NCI-H82 treated with DMSO at 0.1 percent for 48 hours (cell line): ENCODE results near the gene CEMIP.

Experiments
- DNase-seq: peaks from one replicate; lab custom pipeline; 2025; ENCODE audit not compliant: unreplicated experiment; lab: John Stamatoyannopoulos, UW

The CEMIP gene

DNA sequence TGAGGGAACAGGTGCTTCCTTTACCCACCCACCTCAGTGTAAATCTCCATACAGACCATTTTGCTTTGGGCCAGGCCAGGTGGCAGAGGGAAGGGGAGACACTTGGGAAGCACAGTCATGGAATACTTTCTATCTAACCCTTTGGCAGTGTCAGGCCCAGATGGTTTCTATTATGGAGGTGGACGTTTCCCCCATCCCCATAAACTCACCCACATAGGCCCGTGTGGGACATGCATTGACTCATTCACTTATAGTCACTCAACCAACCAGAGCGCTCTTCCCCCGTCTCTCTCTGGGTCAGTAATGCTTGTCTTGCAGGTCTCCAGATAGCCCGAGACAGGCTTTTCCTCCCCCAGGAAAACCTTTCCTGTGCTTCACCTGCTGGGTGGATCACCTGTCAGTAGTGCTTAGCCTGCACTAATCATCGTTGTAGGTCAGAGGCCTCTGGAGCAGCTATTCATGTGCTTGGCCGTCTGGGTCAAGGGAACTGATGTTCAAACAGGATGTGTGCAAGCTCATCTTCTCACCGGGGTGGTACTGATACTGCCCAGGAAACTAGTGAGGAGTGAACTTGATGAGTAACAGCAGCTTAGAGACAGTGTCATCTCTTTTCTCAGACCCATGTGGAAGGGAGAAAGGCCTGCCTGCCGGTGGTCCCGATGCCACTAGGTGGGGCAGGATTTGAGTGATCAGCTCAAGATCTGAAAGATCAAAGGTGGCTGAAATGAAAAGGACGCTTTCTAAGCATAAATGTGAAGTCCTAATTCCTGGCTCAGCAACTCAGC is 67.1 kb downstream of the CEMIP start:
- no peak for DNase-seq

DNA sequence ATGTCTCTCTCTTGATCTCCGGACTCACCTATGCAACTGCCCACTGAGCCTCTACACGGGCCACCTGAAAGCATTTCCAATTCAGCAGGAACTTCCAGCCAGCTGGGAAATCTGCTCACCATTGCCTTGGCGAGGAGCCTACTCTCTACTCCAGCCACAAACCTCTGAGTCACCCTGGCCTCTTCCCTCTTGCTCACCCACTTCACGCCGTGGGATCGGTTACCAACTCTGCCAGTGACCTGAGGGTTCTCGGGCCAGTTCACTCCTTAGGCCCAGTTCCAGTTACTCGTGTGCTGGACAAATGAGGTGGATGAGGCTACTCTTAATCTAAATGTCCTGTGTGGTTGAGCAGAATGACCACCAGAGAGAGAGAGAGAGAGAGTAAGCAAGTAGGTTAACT is 70.1 kb downstream of the CEMIP start:
- DNase-seq: no peak

DNA sequence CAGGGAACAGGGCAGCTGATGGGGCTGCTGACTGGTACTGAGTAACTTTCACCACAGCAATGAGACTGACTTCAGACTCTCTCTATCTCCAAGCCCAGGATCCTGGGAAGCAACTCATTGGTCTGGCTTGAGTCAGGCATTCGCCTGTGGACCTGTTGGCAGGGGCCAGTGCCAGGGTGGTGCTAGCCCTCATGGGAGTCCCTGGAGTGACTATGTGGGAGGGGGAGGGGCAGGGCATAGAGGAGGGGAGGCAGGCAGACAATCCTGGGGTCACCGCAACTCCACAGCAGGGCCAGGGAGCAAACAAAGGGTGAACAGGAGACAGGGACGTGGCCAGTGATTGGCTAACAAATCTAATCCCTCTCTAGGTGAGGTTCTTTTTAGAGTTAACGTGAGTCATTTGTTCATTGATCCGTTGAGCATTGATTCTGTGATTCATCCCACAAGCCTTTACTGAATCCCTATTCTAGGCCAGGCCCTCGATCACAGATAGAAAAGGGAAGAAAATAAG is 71.8 kb downstream of the CEMIP start:
- DNase-seq: no peak

DNA sequence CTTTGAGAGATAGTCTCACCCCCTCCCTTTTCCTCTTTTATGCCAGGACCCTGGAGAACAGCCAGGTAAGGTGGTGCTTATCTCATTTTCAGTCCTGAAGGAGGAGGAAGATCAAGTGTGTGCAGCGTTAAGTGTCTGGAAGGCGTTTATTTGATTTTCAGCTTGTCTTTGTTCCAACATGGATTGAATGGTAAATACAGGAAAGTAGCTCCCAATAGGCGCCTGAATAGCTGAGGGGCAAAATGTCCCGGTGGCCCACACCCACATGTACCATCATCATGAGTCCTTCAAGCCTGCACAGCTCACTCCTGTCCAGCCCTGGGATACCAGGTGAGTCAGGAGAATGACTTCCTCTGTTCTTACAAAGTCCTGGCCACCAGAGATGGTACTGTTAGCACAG is 73.5 kb downstream of the CEMIP start:
- no peak for DNase-seq

DNA sequence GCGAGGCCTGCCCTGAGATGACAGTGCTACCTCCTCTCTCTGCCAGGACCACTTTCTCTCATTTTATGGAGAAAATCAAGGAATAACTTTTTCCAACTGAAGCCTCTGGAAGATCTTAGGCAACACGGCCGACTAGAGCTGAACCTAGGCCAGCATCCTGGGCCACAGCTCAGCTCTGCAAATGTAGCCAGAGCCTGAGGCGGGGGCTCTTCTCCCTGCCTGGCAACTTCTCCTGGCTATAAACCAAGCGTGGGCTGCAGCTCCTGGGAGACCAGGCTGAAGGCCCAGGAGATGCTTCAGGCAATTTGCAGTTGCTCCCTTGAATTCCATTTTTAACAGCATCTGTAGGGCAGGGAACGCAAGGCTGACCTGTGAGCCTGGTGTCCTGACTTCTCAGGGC is 74.9 kb downstream of the CEMIP start:
- DNase-seq: no peak

DNA sequence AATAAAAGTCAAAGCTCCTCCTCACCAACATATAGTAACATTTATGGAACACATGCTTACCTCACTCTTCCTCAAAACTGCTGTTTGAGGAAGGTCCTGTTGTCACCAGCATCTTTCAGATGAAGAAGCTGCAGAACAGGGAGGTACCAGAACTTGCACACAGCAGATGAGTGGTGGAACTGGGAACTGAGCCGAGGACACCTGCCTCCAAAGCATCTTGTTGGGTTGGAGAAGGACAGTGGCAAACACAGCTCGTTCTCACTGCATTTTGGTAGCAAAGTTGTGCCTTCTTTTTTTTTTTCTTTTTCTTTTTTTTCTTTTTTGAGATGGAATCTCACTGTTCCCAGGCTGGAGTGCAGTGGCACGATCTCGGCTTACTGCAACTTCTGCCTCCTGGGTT is 76.0 kb downstream of the CEMIP start:
- no peak for DNase-seq

DNA sequence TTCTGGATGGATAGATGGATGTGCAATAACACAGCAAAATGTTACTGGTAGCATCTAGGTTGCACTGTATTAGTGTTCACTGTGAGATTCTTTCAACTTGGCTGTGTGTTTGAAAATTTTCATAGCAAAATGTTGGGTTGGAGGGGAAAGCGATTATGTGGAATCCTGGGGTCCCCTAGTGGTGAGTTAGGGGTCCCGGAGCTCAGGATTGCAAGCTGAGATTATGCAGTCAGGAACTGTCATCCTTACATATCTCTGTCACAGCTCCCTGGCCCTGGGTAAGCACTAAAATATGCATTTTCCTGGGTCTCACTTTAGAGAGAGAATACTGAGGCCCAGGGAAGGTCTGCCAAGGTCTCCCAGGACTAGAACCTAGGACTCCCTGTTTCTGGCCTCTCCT is 77.2 kb downstream of the CEMIP start:
- no peak for DNase-seq

DNA sequence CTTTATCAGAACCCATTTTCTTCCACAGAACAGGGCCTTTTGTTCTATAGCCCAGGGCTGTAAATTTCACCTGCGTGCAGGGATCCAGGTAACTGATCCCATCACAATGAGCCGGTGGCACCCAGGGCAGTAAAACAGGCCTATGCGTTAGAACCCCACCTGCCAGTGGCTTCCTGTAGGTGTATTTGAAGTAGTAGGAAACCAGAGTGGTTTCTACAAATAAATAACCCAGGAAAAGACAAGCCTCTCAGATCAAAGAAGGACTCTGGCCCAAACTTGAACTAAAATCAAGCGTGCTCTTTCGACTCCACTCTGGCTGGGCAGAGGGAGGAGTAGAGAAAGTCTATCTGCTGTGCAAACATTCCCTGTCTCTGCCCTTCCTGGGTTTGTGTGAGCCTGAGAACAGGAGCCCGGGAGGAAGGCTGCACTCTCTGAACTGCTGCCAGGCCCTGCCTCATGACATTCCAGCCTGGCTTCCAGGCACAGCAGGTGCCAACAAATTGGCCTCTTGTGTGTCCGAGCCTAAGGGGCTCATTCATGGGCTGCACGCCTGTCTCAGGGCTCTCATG is 77.7 kb downstream of the CEMIP start:
- no peak for DNase-seq

DNA sequence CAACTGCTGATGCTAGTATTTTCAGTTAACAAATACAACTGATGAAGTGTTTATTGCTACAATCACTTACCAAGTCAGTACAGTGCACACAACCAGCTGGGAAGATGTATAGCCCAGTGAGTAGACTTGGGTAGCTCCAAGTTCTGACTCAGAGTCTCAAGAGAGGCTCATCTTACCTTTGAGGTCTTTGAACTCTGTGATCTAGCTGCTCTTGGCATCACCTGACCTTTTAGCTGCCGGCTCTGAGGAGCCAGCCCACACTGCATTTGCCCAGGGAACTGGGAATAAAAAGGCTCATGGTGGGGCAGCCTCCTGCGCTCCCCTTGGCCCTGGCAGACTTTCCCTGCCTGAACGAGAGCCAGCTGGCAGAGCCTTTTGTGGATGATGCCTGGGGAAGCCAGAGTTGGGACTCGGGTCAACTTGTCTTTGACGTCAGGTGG is 82.6 kb downstream of the CEMIP start:
- DNase-seq: no peak

DNA sequence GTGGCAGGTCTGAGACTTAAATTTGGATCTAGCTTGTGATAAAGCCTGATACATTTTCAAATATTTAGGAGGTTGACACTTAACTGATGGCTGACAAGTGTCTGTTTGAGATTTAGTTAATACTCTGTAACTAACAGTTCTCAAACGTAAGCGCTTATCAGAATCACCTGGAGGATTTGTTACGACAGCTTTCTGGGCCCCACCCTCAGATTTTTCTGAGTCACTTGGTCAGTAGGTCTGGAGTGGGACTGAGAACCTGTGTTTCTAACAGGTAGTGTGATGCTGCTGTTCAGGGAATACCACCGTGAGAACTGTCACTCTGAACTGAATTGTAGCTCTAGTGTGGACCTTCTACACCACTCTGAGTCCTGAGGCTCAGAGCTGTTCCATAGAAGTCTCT is 85.5 kb downstream of the CEMIP start:
- no peak for DNase-seq

DNA sequence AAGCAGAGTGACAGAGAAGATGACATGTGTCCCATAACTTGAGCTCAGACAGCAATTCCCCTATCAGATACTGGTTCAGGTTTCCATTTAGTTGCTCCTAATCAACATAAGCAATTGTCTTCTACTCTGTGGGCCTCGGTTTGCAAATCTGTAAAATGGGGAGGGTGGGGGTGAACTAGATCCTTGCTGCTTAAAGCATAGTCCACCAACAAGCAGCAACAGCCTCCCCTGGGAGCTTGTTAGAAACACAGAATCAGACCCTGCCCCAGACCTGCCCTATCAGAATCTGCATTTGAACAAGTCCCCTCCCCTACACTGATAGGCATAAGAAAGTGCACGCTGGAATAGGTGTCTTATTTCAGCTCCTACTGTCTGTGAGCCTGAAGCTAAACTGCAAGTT is 87.8 kb downstream of the CEMIP start:
- DNase-seq: no peak

DNA sequence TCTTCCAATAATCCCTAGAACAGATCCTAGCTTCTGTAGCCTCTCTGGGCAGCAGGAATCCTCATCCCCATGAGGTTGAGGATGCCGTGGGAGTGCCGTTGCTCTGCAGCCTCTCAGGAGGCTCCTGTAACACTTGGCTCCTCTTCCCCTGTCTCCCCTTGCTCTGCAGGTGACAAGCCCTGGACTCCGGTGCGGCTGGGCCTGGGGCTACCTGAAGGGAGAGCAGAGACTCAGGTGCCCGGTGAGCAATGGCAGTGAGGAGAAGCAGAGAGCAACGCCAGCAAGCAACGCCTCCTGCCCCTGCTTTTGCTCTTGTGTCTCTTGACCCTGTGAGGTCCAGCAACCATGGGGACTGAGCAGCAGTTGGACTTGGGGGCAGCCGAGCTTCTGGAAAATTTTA is 91.2 kb downstream of the CEMIP start:
- DNase-seq: no peak

DNA sequence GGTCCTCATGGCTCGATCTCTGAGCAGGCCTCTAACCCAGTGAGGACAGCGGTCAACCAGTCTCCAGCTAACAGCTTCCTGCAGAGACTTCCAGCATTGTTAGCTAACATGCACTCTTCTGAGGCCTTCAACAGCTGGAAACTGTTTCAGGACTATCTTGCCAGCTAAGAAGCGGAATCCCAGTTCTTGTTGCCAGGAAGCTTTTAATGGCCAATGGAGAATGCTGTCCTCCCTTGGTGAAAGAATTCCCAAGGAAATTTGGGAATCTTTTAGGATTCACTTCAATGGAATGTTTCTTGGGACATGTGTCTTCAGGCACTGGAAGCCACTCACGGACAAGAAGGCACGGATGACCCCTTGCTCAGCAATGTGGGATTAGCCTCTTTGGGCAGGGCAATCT is 91.7 kb downstream of the CEMIP start:
- DNase-seq: no peak

DNA sequence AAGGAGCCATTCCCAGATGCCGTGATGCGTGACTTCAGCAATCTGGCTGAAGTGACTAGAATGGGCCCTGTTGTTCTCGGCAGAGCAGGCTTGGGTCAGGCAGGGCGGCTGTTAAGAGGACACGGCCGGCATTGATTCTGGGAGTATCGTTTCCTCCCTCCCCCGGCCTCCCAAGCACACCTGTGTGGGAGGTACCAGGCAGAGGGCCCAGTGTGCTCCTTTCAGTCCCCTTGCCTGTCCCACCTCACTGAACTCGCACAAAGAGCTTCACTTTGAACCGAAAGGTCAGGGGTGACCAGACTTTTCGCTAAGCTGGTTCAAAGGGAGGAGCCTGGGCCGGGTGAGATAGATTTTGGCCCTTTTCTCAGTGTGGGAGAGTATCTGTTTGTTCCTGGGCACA is 92.7 kb downstream of the CEMIP start:
- DNase-seq: no peak

DNA sequence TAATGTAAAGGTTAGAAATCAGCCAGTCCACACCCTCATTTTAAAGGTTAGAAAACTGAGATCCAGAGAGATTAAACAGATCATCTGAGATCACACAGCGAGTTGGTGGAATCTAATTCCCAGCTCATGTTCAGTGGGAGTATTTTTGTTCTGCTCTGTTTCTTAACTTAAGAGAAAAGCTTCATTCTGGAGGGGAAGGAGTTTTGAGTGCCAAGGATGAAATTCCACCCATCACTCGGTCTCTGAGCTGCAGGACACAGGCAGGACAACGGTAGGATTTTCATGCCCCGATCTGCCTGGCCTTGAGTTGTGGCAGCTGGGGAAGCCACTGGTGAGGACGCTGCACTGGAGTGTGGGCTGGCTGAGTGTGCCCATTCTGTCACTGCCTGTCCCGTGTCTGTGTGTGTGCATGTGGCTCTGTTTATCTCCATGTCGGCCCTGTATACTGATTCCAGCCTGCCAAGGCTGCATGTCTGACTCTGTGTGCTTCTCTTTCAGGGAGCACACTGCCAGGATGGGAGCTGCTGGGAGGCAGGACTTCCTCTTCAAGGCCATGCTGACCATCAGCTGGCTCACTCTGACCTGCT is 94.3 kb downstream of the CEMIP start:
- DNase-seq: no peak

DNA sequence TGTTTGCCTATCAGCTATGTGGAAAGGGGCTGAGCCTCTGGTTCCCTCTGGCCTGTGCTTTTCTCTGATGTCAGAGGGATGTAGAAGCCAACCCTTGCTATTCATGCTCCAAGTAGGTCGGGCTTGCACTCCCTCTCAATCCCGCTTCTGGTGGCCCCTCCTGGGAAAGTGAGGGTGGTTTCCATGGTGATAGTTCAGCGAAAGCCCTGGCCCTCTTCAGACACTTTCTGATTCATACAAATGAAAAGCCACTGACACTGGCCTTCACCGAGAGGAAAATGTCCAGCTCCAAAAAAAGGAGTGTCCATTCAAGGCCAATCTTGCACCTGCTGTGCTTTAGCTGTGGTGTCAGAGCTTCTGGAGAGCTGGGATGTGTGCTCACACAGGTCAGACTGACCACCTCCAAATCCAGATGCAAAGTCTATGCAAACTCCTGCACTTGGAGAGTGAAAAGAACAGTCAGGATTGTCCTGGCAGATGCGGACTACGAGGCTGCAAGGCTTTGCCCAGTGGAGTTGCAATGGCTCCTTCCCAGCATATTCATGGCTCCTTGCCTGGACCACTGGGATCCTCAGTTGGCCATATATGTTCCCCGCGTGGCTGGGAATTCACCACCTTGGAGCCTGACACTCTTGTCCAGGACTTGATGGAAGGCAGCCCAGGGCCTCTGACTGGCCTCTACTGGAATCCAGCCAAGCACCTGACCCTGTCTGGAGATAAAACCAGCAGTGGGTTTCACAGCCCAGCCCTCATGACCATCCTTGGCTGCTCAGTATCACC is 96.6 kb downstream of the CEMIP start:
- no peak for DNase-seq

DNA sequence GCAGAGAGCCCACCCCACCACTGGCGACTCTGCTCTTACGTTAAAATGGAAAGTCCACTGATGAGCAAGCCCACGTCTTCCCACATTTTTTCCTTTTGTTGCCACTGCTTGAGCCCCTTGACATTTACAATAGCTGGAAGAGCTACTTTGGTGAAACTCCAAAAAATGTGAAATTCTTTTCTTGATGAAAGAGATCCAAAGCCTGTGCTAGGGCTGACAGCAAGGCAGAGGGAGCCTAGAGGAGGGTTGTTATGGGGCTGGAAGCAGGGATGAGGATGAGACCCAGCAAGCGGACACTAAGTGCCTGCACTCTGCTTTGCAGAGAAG is 97.1 kb downstream of the CEMIP start:
- no peak for DNase-seq

DNA sequence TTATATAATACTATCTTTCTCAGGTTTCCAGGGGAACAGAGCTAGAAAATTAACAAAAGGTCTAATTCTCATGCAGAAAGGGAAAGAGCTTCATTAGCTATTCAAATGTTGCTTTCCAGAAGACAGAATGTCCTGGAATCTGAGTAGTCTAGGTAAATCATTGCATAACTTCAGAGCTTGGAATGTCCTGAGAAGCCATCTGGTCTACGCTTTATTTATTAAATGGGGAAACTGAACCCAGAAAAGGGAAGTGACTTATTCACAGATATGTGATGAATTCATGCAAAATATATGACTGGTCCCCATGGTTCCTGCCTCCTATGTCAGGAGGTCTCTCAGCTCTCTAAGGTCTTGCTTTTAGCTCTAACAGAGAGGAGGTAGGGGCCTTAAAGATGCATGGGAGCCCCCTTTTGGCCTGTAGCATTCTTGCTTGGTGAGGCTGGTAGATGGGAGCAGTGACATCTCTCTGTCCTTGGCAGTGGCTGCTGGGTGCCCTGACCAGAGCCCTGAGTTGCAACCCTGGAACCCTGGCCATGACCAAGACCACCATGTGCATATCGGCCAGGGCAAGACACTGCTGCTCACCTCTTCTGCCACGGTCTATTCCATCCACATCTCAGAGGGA is 99.2 kb downstream of the CEMIP start:
- DNase-seq: no peak

DNA sequence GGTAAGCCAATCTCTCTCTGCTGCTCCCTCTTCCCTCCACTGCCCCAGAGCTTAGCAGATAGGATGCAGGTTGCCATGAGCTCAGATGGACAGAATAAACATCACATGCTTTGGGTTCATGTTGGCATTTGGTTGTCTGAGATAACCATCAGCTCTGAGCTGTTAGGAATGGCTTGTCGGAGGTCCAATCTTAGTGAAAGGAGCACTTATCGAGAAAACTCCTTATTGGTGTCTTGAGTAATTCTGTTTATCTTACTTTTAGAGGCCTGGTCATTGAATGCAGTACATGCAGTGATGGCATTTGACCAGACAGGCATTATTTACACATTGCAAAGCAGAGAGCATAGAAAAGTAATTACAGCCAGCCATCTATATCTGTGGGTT is 99.7 kb downstream of the CEMIP start:
- DNase-seq: no peak

DNA sequence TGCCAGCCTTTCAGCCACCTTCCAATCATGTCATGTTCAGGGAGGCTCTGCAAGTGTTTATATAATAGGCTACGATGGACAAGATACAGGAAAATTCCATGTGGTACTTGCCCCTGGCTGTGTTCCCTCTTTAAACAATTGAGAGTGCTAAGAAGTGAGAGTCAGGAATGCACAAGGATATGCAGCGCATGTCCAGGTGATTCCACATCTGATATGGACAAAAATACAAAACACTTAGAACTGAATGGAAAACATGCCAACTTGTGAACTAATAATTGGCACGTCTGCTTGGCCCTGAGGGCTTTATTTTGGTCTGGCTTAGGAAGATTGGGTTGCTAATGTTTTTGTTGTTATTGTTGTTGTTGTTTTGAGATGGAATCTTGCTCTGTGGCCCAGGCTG is 100.9 kb downstream of the CEMIP start:
- DNase-seq: no peak

DNA sequence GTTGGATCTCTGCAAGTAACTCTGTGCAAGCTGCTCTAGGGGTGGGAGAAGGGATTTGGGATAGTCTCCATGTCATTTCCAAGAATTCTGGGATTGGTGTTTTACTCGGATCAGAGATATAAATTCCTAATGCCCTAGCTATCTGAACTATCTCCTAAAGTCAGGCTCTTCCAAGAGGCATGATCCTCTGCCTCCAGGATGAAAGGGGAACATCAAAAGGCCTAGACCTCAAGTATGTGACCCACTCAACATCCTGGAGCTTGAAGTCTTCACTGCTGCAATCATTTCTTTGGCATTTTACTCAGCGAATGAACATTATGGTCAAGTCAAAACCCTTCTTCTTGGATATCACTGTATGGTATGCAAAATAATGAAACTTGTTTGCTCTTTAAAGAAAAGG is 104.5 kb downstream of the CEMIP start:
- no peak for DNase-seq
